ENCODE results near the gene CFDP1.

GRCh38 chr16:75464122-75464918 is 31.0 kb upstream of the CFDP1 start, which contains the start of gene TMEM170A:
- TF ChIP-seq CTCF (IDR thresholded peaks at IDR 0.05; ENCODE audit: low read length) (peak; percentile 97), EZH2 (optimal IDR thresholded peaks at IDR 0.05; ENCODE audit: low read depth, low read length) (no peak), EZH2phosphoT487 (IDR thresholded peaks at IDR 0.05; ENCODE audit: low read length) (no peak)

Data from MM.1S (cell line).